A673 (cell line): ENCODE results near the gene EXOC3L4.

ENCODE experiments used
- EZH2 ChIP-seq: fragments of 200-600 bp; sonication (generic); IDR thresholded peaks from 2 replicates; pipeline ENCODE4 v1.6.1; 2017; ENCODE audit warnings: borderline replicate concordance, low read depth, mild to moderate bottlenecking, mixed read lengths, antibody characterized with exemption, low read length; ENCODE audit not compliant: poor library complexity, severe bottlenecking
- TF ChIP-seq, protein P1 (sequence below): fragments of 300-800, 200-600 bp; sonication (generic); conservative IDR thresholded peaks from 2 replicates; pipeline ENCODE4 v1.5.1; 2017; ENCODE audit warnings: low read depth, mild to moderate bottlenecking, antibody characterized with exemption, low read length, moderate library complexity, mixed read lengths

DNA sequence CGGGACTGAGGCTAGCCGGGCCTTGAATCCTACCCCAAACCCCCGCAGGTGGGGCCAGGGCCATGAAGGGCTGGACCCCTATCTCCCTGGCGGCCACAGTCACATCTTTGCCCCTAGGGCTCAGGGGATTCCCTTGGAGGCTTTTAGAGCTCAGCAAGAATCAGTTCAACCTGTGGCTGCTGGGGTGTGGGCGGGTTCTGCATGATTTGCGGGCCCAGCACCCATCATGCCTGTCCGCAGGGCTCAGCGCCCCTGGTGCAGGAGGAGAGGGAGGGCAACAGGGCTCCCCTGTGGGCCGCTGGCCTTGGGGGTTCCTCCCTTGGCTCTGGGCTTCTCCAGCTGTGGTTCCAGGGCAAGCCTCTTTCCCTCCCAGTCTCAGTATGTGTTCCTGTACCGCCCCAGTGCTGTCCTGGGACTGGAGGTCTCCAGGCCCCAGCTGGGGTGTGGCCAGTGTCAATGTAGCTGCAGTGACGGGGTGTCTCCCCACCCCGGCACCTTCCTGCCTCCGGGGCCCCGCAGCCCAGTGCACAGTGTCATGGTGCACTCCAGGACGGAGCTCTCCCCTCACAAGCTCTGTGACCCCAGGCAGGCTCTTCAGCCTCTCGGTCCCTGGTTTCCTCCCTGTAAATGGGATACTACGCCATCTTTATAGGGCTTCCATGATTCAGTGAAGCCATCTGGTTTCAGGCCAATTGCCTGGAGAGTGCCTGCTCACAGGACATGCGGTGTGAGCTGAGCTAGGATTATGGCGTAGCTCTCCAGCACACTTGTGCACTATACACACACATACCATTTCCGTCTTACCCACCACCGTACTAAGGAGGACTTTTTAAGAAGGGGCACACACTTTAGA is 20.4 kb upstream of the EXOC3L4 start:
- TF ChIP-seq, protein P1, sequence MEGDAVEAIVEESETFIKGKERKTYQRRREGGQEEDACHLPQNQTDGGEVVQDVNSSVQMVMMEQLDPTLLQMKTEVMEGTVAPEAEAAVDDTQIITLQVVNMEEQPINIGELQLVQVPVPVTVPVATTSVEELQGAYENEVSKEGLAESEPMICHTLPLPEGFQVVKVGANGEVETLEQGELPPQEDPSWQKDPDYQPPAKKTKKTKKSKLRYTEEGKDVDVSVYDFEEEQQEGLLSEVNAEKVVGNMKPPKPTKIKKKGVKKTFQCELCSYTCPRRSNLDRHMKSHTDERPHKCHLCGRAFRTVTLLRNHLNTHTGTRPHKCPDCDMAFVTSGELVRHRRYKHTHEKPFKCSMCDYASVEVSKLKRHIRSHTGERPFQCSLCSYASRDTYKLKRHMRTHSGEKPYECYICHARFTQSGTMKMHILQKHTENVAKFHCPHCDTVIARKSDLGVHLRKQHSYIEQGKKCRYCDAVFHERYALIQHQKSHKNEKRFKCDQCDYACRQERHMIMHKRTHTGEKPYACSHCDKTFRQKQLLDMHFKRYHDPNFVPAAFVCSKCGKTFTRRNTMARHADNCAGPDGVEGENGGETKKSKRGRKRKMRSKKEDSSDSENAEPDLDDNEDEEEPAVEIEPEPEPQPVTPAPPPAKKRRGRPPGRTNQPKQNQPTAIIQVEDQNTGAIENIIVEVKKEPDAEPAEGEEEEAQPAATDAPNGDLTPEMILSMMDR: no peak
- TF ChIP-seq EZH2: no peak
